ENCODE results near the gene RALB.

RALB gene

GRCh38 chr2:120253021-120253882 is 600 bp downstream of the RALB start (continued):
- TF ChIP-seq, protein P1, sequence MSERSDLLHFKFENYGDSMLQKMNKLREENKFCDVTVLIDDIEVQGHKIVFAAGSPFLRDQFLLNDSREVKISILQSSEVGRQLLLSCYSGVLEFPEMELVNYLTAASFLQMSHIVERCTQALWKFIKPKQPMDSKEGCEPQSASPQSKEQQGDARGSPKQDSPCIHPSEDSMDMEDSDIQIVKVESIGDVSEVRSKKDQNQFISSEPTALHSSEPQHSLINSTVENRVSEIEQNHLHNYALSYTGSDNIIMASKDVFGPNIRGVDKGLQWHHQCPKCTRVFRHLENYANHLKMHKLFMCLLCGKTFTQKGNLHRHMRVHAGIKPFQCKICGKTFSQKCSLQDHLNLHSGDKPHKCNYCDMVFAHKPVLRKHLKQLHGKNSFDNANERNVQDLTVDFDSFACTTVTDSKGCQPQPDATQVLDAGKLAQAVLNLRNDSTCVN (tag by site-specific recombination; optimal IDR thresholded peaks at IDR 0.05), result no peak
- no peak for TF ChIP-seq MZF1 (tag by site-specific recombination; IDR thresholded peaks at IDR 0.05; ENCODE audit: borderline replicate concordance)
- TF ChIP-seq BCL11A (tag by site-specific recombination; IDR thresholded peaks at IDR 0.05; ENCODE audit: low read depth), result no peak
- no peak for TF ChIP-seq ZNF692 (tag by site-specific recombination; IDR thresholded peaks at IDR 0.05)
- no peak for TF ChIP-seq ZNF174 (tag by site-specific recombination; IDR thresholded peaks at IDR 0.05)
- no peak for TF ChIP-seq ZNF169 (tag by site-specific recombination; IDR thresholded peaks at IDR 0.05)
- no peak for TF ChIP-seq ZNF366 (tag by site-specific recombination; conservative IDR thresholded peaks at IDR 0.05)
- TF ChIP-seq, protein P2, sequence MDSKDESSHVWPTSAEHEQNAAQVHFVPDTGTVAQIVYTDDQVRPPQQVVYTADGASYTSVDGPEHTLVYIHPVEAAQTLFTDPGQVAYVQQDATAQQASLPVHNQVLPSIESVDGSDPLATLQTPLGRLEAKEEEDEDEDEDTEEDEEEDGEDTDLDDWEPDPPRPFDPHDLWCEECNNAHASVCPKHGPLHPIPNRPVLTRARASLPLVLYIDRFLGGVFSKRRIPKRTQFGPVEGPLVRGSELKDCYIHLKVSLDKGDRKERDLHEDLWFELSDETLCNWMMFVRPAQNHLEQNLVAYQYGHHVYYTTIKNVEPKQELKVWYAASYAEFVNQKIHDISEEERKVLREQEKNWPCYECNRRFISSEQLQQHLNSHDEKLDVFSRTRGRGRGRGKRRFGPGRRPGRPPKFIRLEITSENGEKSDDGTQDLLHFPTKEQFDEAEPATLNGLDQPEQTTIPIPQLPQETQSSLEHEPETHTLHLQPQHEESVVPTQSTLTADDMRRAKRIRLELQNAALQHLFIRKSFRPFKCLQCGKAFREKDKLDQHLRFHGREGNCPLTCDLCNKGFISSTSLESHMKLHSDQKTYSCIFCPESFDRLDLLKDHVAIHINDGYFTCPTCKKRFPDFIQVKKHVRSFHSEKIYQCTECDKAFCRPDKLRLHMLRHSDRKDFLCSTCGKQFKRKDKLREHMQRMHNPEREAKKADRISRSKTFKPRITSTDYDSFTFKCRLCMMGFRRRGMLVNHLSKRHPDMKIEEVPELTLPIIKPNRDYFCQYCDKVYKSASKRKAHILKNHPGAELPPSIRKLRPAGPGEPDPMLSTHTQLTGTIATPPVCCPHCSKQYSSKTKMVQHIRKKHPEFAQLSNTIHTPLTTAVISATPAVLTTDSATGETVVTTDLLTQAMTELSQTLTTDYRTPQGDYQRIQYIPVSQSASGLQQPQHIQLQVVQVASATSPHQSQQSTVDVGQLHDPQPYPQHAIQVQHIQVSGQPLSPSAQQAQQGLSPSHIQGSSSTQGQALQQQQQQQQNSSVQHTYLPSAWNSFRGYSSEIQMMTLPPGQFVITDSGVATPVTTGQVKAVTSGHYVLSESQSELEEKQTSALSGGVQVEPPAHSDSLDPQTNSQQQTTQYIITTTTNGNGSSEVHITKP (tag by site-specific recombination; IDR thresholded peaks at IDR 0.05), result peak; percentile 40; the same call in 1 of the 2 replicates
- no peak for TF ChIP-seq TSHZ1 (tag by site-specific recombination; IDR thresholded peaks at IDR 0.05; ENCODE audit: borderline replicate concordance)
- TF ChIP-seq ZNF280D (tag by site-specific recombination; IDR thresholded peaks at IDR 0.05), result no peak
- TF ChIP-seq ZBTB20 (tag by site-specific recombination; IDR thresholded peaks at IDR 0.05), result peak; percentile 63
- TF ChIP-seq ZBTB11 (tag by site-specific recombination; conservative IDR thresholded peaks at IDR 0.05; ENCODE audit: low read depth), result peak; percentile 78
- no peak for TF ChIP-seq ZXDB (tag by site-specific recombination; IDR thresholded peaks at IDR 0.05)
- no peak for TF ChIP-seq ZNF184 (tag by site-specific recombination; IDR thresholded peaks at IDR 0.05)
- no peak for TF ChIP-seq ZNF514 (tag by site-specific recombination; IDR thresholded peaks at IDR 0.05)
- TF ChIP-seq, protein P3, sequence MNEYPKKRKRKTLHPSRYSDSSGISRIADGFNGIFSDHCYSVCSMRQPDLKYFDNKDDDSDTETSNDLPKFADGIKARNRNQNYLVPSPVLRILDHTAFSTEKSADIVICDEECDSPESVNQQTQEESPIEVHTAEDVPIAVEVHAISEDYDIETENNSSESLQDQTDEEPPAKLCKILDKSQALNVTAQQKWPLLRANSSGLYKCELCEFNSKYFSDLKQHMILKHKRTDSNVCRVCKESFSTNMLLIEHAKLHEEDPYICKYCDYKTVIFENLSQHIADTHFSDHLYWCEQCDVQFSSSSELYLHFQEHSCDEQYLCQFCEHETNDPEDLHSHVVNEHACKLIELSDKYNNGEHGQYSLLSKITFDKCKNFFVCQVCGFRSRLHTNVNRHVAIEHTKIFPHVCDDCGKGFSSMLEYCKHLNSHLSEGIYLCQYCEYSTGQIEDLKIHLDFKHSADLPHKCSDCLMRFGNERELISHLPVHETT (tag by site-specific recombination; IDR thresholded peaks at IDR 0.05), result no peak
- no peak for TF ChIP-seq ZSCAN18 (tag by site-specific recombination; IDR thresholded peaks at IDR 0.05)

Data from HEK293 (cell line).